ENCODE results near the gene IFNB1.

IFNB1 gene

GRCh38 chr9:21042466-21042865 lies 35.3 kb downstream of the IFNB1 start:
- 92% methylated on average over 2 of the region's 4 CpGs for WGBS
- Histone ChIP-seq H2BK12ac (ENCODE audit: low read length in 2 of 2) (no peak overlapping the region), H4K91ac (ENCODE audit: low read length) (no peak overlapping the region), H3K4me2 (ENCODE audit: low read length, poor library complexity, severe bottlenecking) (no peak overlapping the region), H3K4me1 (ENCODE audit: control insufficient read depth, insufficient read depth, low read depth, low read length) (no peaks in the 10 kb centered on the region), H3K23ac (ENCODE audit: low read length in 2 of 2) (no peak overlapping the region), H3K27ac (ENCODE audit: low read length, poor library complexity, severe bottlenecking) (no peak overlapping the region), H3K27me3 (ENCODE audit: control insufficient read depth in 1 of 2, insufficient read depth in 1 of 2, low read length in 2 of 2) (no peaks in the 10 kb centered on the region), H3K18ac (ENCODE audit: low read depth in 1 of 2, low read length in 2 of 2) (no peak overlapping the region), H3K14ac (ENCODE audit: low read length in 2 of 2) (no peak overlapping the region), H2AFZ (ENCODE audit: low read depth, low read length) (no peak overlapping the region), H3K9ac (ENCODE audit: low read length) (no peak overlapping the region), H3K79me1 (replicated peaks; ENCODE audit: low read length, poor library complexity, severe bottlenecking) (no peaks in the 10 kb centered on the region), H2BK120ac (ENCODE audit: low read depth, low read length) (no peak overlapping the region), H3K9me3 (ENCODE audit: control insufficient read depth, low read length) (no peaks in the 10 kb centered on the region), H2BK15ac (ENCODE audit: low read depth, poor library complexity, severe bottlenecking) (no peak overlapping the region), H3K4ac (ENCODE audit: low read depth in 1 of 2, low read length in 2 of 2) (no peak overlapping the region), H3K36me3 (ENCODE audit: control insufficient read depth in 1 of 2, insufficient read depth in 2 of 2, low read depth in 1 of 2, low read length in 2 of 2) (no peaks in the 10 kb centered on the region), H2AK5ac (ENCODE audit: low read length, severe bottlenecking) (no peak overlapping the region), H3K4me3 (ENCODE audit: insufficient read depth in 1 of 2, low read depth in 1 of 2, low read length in 2 of 2) (no peak overlapping the region), H4K8ac (ENCODE audit: low read length) (no peak overlapping the region), H2BK5ac (ENCODE audit: low read depth, low read length, poor library complexity, severe bottlenecking) (no peak overlapping the region)
- no peak for DNase-seq

- Histone ChIP-seq H2BK12ac (ENCODE audit: low read length in 2 of 2) (no peak overlapping the region), H4K91ac (ENCODE audit: low read length) (no peak overlapping the region), H3K4me2 (ENCODE audit: low read length, poor library complexity, severe bottlenecking) (no peak overlapping the region), H3K27me3 (ENCODE audit: control insufficient read depth in 1 of 2, insufficient read depth in 1 of 2, low read length in 2 of 2) (no peaks in the 10 kb centered on the region), H3K9ac (ENCODE audit: low read length) (no peak overlapping the region), H2BK5ac (ENCODE audit: low read depth, low read length, poor library complexity, severe bottlenecking) (no peak overlapping the region), H3K4ac (ENCODE audit: low read depth in 1 of 2, low read length in 2 of 2) (peak overlapping the region in 1 of 2 experiments; percentile 41), H3K4me3 (ENCODE audit: insufficient read depth in 1 of 2, low read depth in 1 of 2, low read length in 2 of 2) (no peak overlapping the region), H3K18ac (ENCODE audit: low read depth in 1 of 2, low read length in 2 of 2) (no peak overlapping the region), H3K79me1 (replicated peaks; ENCODE audit: low read length, poor library complexity, severe bottlenecking) (no peaks in the 10 kb centered on the region), H3K27ac (ENCODE audit: low read length, poor library complexity, severe bottlenecking) (no peak overlapping the region), H2BK15ac (ENCODE audit: low read depth, poor library complexity, severe bottlenecking) (no peak overlapping the region), H3K14ac (ENCODE audit: low read length in 2 of 2) (no peak overlapping the region), H2AK5ac (ENCODE audit: low read length, severe bottlenecking) (no peak overlapping the region), H2AFZ (ENCODE audit: low read depth, low read length) (peak overlapping the region; percentile 14), H3K36me3 (ENCODE audit: control insufficient read depth in 1 of 2, insufficient read depth in 2 of 2, low read depth in 1 of 2, low read length in 2 of 2) (no peaks in the 10 kb centered on the region), H3K4me1 (ENCODE audit: control insufficient read depth, insufficient read depth, low read depth, low read length) (no peaks in the 10 kb centered on the region), H3K23ac (ENCODE audit: low read length in 2 of 2) (no peak overlapping the region), H4K8ac (ENCODE audit: low read length) (no peak overlapping the region), H3K9me3 (ENCODE audit: control insufficient read depth, low read length) (no peaks in the 10 kb centered on the region), H2BK120ac (ENCODE audit: low read depth, low read length) (no peak overlapping the region)
- WGBS, result 100% methylated on average over 1 of the region's 1 CpG
- no peak for DNase-seq
These were observed 38.4 kb downstream of the IFNB1 start for GRCh38 chr9:21039302-21039701.

- no peaks in the 10 kb centered on the region for H3K4me1 ChIP-seq (ENCODE audit: control insufficient read depth, insufficient read depth, low read depth, low read length)
- no peak overlapping the region for H3K23ac ChIP-seq (ENCODE audit: low read length in 2 of 2)
- no peak overlapping the region for H3K18ac ChIP-seq (ENCODE audit: low read depth in 1 of 2, low read length in 2 of 2)
- no peak overlapping the region for H2BK5ac ChIP-seq (ENCODE audit: low read depth, low read length, poor library complexity, severe bottlenecking)
- no peak for DNase-seq
- H3K9ac ChIP-seq (ENCODE audit: low read length), result no peak overlapping the region
- H3K4ac ChIP-seq (ENCODE audit: low read depth in 1 of 2, low read length in 2 of 2), result no peak overlapping the region
- H3K14ac ChIP-seq (ENCODE audit: low read length in 2 of 2), result no peak overlapping the region
- H4K8ac ChIP-seq (ENCODE audit: low read length), result no peak overlapping the region
- H3K27ac ChIP-seq (ENCODE audit: low read length, poor library complexity, severe bottlenecking), result no peak overlapping the region
- H4K91ac ChIP-seq (ENCODE audit: low read length), result no peak overlapping the region
- H3K36me3 ChIP-seq (ENCODE audit: control insufficient read depth in 1 of 2, insufficient read depth in 2 of 2, low read depth in 1 of 2, low read length in 2 of 2), result no peaks in the 10 kb centered on the region
- no peak overlapping the region for H2BK120ac ChIP-seq (ENCODE audit: low read depth, low read length)
- H3K27me3 ChIP-seq (ENCODE audit: control insufficient read depth in 1 of 2, insufficient read depth in 1 of 2, low read length in 2 of 2), result no peaks in the 10 kb centered on the region
- H2AFZ ChIP-seq (ENCODE audit: low read depth, low read length), result no peak overlapping the region
- H3K79me1 ChIP-seq (replicated peaks; ENCODE audit: low read length, poor library complexity, severe bottlenecking), result no peaks in the 10 kb centered on the region
- no peak overlapping the region for H3K4me2 ChIP-seq (ENCODE audit: low read length, poor library complexity, severe bottlenecking)
- H3K9me3 ChIP-seq (ENCODE audit: control insufficient read depth, low read length), result no peaks in the 10 kb centered on the region
- no peak overlapping the region for H3K4me3 ChIP-seq (ENCODE audit: insufficient read depth in 1 of 2, low read depth in 1 of 2, low read length in 2 of 2)
- H2BK12ac ChIP-seq (ENCODE audit: low read length in 2 of 2), result no peak overlapping the region
- no peak overlapping the region for H2AK5ac ChIP-seq (ENCODE audit: low read length, severe bottlenecking)
- 78% methylated on average over 2 of the region's 2 CpGs for WGBS
- no peak overlapping the region for H2BK15ac ChIP-seq (ENCODE audit: low read depth, poor library complexity, severe bottlenecking)
These were observed 40.5 kb downstream of the IFNB1 start for GRCh38 chr9:21037278-21037677.

- H3K14ac ChIP-seq (ENCODE audit: low read length in 2 of 2), result no peak overlapping the region
- H2BK120ac ChIP-seq (ENCODE audit: low read depth, low read length), result no peak overlapping the region
- H3K18ac ChIP-seq (ENCODE audit: low read depth in 1 of 2, low read length in 2 of 2), result peak overlapping the region in 1 of 2 experiments; percentile 38
- no peak overlapping the region for H3K23ac ChIP-seq (ENCODE audit: low read length in 2 of 2)
- DNase-seq, result no peak
- no peak overlapping the region for H2AK5ac ChIP-seq (ENCODE audit: low read length, severe bottlenecking)
- no peaks in the 10 kb centered on the region for H3K36me3 ChIP-seq (ENCODE audit: control insufficient read depth in 1 of 2, insufficient read depth in 2 of 2, low read depth in 1 of 2, low read length in 2 of 2)
- H3K9ac ChIP-seq (ENCODE audit: low read length), result peak overlapping the region; percentile 81
- H3K4me3 ChIP-seq (ENCODE audit: insufficient read depth in 1 of 2, low read depth in 1 of 2, low read length in 2 of 2), result peak overlapping the region; percentile 59 to 85
- peak overlapping the region; percentile 7 for H4K8ac ChIP-seq (ENCODE audit: low read length)
- H3K27me3 ChIP-seq (ENCODE audit: control insufficient read depth in 1 of 2, insufficient read depth in 1 of 2, low read length in 2 of 2), result no peaks in the 10 kb centered on the region
- H3K4ac ChIP-seq (ENCODE audit: low read depth in 1 of 2, low read length in 2 of 2), result peak overlapping the region in 1 of 2 experiments; percentile 10
- H2AFZ ChIP-seq (ENCODE audit: low read depth, low read length), result no peak overlapping the region
- H3K4me1 ChIP-seq (ENCODE audit: control insufficient read depth, insufficient read depth, low read depth, low read length), result peaks cover 9% of the 10 kb centered on the region
- H2BK12ac ChIP-seq (ENCODE audit: low read length in 2 of 2), result no peak overlapping the region
- peak overlapping the region; percentile 96 for H3K4me2 ChIP-seq (ENCODE audit: low read length, poor library complexity, severe bottlenecking)
- 80% methylated on average over 22 of the region's 22 CpGs for WGBS
- H2BK5ac ChIP-seq (ENCODE audit: low read depth, low read length, poor library complexity, severe bottlenecking), result no peak overlapping the region
- H4K91ac ChIP-seq (ENCODE audit: low read length), result no peak overlapping the region
- H3K9me3 ChIP-seq (ENCODE audit: control insufficient read depth, low read length), result no peaks in the 10 kb centered on the region
- no peaks in the 10 kb centered on the region for H3K79me1 ChIP-seq (replicated peaks; ENCODE audit: low read length, poor library complexity, severe bottlenecking)
- H3K27ac ChIP-seq (ENCODE audit: low read length, poor library complexity, severe bottlenecking), result no peak overlapping the region
- H2BK15ac ChIP-seq (ENCODE audit: low read depth, poor library complexity, severe bottlenecking), result no peak overlapping the region
These were observed 45.9 kb downstream of the IFNB1 start for GRCh38 chr9:21031808-21032183.
